ENCODE data around the gene RAD51C. TPM values are rescaled to one million over a fixed set of nuclear protein-coding genes. Genes with fewer than 3 reads are reported as not detected.

The RAD51C gene
- total and polyA plus RNA-seq, 9 of the 15 experiments (the other 6 are each of a cell fraction or from before 2014, with no cell fraction given): 93.9 to 341 (median 135) TPM

GRCh38 chr17:58692239-58693055 is at the start of gene RAD51C (continued):
- TF ChIP-seq SETDB1 (IDR thresholded peaks at IDR 0.05; ENCODE audit: low read length) (no peak), ETV5 (CRISPR knock-in tag; IDR thresholded peaks at IDR 0.05; ENCODE audit: low read depth) (peak; percentile 77), HOXB6 (CRISPR knock-in tag; IDR thresholded peaks at IDR 0.05; ENCODE audit: borderline replicate concordance) (no peak), BRF2 (IDR thresholded peaks at IDR 0.05; ENCODE audit: borderline replicate concordance, insufficient read depth, insufficient read length) (no peak), ZNF316 (IDR thresholded peaks at IDR 0.05) (no peak), SMAD4 (CRISPR knock-in tag; conservative IDR thresholded peaks at IDR 0.05) (peak; percentile 77), RFX5 (IDR thresholded peaks at IDR 0.05; ENCODE audit: low read depth, low read length) (no peak), CLOCK (CRISPR knock-in tag; IDR thresholded peaks at IDR 0.05; ENCODE audit: borderline replicate concordance) (peak; percentile 34; the same call in 1 of the 2 replicates), SMARCA4 (IDR thresholded peaks at IDR 0.05) (no peak), CBX2 (IDR thresholded peaks at IDR 0.05; ENCODE audit: insufficient read depth, low read length, poor library complexity, severe bottlenecking) (no peak), ARNT (IDR thresholded peaks at IDR 0.05) (no peak; a peak in 1 of 4 replicates), FOXJ2 (tag; IDR thresholded peaks at IDR 0.05) (no peak), PCBP1 (IDR thresholded peaks at IDR 0.05; ENCODE audit: low read depth, low read length, poor library complexity, severe bottlenecking) (no peak)
- TF ChIP-seq, protein P1, sequence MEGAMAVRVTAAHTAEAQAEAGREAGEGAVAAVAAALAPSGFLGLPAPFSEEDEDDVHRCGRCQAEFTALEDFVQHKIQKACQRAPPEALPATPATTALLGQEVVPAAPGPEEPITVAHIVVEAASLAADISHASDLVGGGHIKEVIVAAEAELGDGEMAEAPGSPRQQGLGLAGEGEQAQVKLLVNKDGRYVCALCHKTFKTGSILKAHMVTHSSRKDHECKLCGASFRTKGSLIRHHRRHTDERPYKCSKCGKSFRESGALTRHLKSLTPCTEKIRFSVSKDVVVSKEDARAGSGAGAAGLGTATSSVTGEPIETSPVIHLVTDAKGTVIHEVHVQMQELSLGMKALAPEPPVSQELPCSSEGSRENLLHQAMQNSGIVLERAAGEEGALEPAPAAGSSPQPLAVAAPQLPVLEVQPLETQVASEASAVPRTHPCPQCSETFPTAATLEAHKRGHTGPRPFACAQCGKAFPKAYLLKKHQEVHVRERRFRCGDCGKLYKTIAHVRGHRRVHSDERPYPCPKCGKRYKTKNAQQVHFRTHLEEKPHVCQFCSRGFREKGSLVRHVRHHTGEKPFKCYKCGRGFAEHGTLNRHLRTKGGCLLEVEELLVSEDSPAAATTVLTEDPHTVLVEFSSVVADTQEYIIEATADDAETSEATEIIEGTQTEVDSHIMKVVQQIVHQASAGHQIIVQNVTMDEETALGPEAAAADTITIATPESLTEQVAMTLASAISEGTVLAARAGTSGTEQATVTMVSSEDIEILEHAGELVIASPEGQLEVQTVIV (CRISPR knock-in tag; IDR thresholded peaks at IDR 0.05; ENCODE audit: borderline replicate concordance): no peak
- TF ChIP-seq, protein P2, sequence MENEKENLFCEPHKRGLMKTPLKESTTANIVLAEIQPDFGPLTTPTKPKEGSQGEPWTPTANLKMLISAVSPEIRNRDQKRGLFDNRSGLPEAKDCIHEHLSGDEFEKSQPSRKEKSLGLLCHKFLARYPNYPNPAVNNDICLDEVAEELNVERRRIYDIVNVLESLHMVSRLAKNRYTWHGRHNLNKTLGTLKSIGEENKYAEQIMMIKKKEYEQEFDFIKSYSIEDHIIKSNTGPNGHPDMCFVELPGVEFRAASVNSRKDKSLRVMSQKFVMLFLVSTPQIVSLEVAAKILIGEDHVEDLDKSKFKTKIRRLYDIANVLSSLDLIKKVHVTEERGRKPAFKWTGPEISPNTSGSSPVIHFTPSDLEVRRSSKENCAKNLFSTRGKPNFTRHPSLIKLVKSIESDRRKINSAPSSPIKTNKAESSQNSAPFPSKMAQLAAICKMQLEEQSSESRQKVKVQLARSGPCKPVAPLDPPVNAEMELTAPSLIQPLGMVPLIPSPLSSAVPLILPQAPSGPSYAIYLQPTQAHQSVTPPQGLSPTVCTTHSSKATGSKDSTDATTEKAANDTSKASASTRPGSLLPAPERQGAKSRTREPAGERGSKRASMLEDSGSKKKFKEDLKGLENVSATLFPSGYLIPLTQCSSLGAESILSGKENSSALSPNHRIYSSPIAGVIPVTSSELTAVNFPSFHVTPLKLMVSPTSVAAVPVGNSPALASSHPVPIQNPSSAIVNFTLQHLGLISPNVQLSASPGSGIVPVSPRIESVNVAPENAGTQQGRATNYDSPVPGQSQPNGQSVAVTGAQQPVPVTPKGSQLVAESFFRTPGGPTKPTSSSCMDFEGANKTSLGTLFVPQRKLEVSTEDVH (IDR thresholded peaks at IDR 0.05; ENCODE audit: low read depth, partially characterized antibody): no peak
- TF ChIP-seq, protein P3, sequence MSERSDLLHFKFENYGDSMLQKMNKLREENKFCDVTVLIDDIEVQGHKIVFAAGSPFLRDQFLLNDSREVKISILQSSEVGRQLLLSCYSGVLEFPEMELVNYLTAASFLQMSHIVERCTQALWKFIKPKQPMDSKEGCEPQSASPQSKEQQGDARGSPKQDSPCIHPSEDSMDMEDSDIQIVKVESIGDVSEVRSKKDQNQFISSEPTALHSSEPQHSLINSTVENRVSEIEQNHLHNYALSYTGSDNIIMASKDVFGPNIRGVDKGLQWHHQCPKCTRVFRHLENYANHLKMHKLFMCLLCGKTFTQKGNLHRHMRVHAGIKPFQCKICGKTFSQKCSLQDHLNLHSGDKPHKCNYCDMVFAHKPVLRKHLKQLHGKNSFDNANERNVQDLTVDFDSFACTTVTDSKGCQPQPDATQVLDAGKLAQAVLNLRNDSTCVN (CRISPR knock-in tag; IDR thresholded peaks at IDR 0.05): no peak

All from K562 (cell line).